Femur (tissue), 1 donor: Measurements from ENCODE around the gene AKR1C1.
"Not testable (repeated sequence)": the region's sequence is repeated elsewhere in the genome, so short reads cannot be mapped to it uniquely, and the experiment has no call there.

Experiments used
- DNase-seq: peaks from one replicate; pipeline ENCODE4 v3.0.0-alpha.2; 2017

AKR1C1 gene

GRCh38 chr10:4984223-4984622, 21.0 kb downstream of the AKR1C1 start:
- no peak for DNase-seq

GRCh38 chr10:4984971-4985594, 21.9 kb downstream of the AKR1C1 start:
- peak; percentile 32 for DNase-seq

GRCh38 chr10:4988000-4988641, 24.9 kb downstream of the AKR1C1 start:
- not testable (repeated sequence) for DNase-seq

- DNase-seq, result no peak
These were observed 27.0 kb downstream of the AKR1C1 start for GRCh38 chr10:4990217-4990616.

GRCh38 chr10:4991463-4991862, 28.2 kb downstream of the AKR1C1 start:
- DNase-seq, result not testable (repeated sequence)

- not testable (repeated sequence) for DNase-seq
These were observed 29.3 kb downstream of the AKR1C1 start for GRCh38 chr10:4992564-4992963.

GRCh38 chr10:4994260-4994659, 31.0 kb downstream of the AKR1C1 start:
- DNase-seq, result not testable (repeated sequence)

- no peak for DNase-seq
These were observed 35.5 kb downstream of the AKR1C1 start for GRCh38 chr10:4998671-4999070.

GRCh38 chr10:5002013-5002727, 39.0 kb downstream of the AKR1C1 start:
- DNase-seq, result no peak

GRCh38 chr10:5003127-5004029, 40.2 kb downstream of the AKR1C1 start, which contains the start of gene AKR1C2:
Gene AKR1C2, minus strand, starts transcription at chr10:5003857. Its CDS starts 22 bp downstream, at chr10:5003835.
- DNase-seq, result not testable (repeated sequence)

- DNase-seq, result not testable (repeated sequence)
These were observed 40.8 kb downstream of the AKR1C1 start for GRCh38 chr10:5004030-5004385.

GRCh38 chr10:5004501-5004900, 41.3 kb downstream of the AKR1C1 start:
- DNase-seq, result not testable (repeated sequence)

- not testable (repeated sequence) for DNase-seq
These were observed 45.8 kb downstream of the AKR1C1 start for GRCh38 chr10:5008857-5009548.

GRCh38 chr10:5010043-5010442, 46.8 kb downstream of the AKR1C1 start:
- not testable (repeated sequence) for DNase-seq

GRCh38 chr10:5011392-5011791, 48.2 kb downstream of the AKR1C1 start:
- DNase-seq, result not testable (repeated sequence)

- no peak for DNase-seq
These were observed 49.4 kb downstream of the AKR1C1 start for GRCh38 chr10:5012595-5012994.

GRCh38 chr10:5013385-5013784, 50.2 kb downstream of the AKR1C1 start:
- DNase-seq, result no peak

GRCh38 chr10:5014200-5014910, 51.1 kb downstream of the AKR1C1 start:
- DNase-seq, result not testable (repeated sequence)

GRCh38 chr10:5014936-5015335, 51.7 kb downstream of the AKR1C1 start:
- no peak for DNase-seq

GRCh38 chr10:5018134-5018533, 54.9 kb downstream of the AKR1C1 start:
- no peak for DNase-seq

GRCh38 chr10:5018671-5019277, 55.6 kb downstream of the AKR1C1 start:
- peak; percentile 18 for DNase-seq
